H9 (cell line): Measurements from ENCODE around the gene FLVCR2. TPM values are rescaled to one million over a fixed set of nuclear protein-coding genes. Genes with fewer than 3 reads are reported as not detected.

ENCODE experiments used
- DNase-seq: peaks from one replicate; pipeline ENCODE4 v3.0.0-alpha.2; 2017
- H2AFZ ChIP-seq: one replicate; pipeline ENCODE4 v1.6.1; 2013; ENCODE audit warnings: mild to moderate bottlenecking, low read length, control low read depth, moderate library complexity
- H2AK5ac ChIP-seq: 2 replicates; pipeline ENCODE4 v1.6.1; 2013; ENCODE audit warnings: low read length, control low read depth, mixed read lengths; ENCODE audit not compliant: insufficient read length
- H2BK120ac ChIP-seq: one replicate; pipeline ENCODE4 v1.6.1; 2013; ENCODE audit warnings: low read depth, mild to moderate bottlenecking, low read length, control low read depth, inconsistent platforms; ENCODE audit not compliant: poor library complexity, severe bottlenecking
- H2BK12ac ChIP-seq: 2 replicates; pipeline ENCODE4 v1.6.1; 2013; ENCODE audit warnings: low read length, control low read depth, mixed read lengths, low read depth; ENCODE audit not compliant: insufficient read length
- H2BK15ac ChIP-seq: 2 replicates; pipeline ENCODE4 v1.6.1; 2013; ENCODE audit warnings: low read depth, low read length, control low read depth
- H2BK20ac ChIP-seq: one replicate; pipeline ENCODE4 v1.6.1; 2013; ENCODE audit warnings: low read depth, mild to moderate bottlenecking, low read length, control low read depth, inconsistent platforms; ENCODE audit not compliant: poor library complexity, severe bottlenecking
- H2BK5ac ChIP-seq: 2 replicates; pipeline ENCODE4 v1.6.1; 2013; ENCODE audit warnings: low read length, control low read depth, mixed read lengths; ENCODE audit not compliant: insufficient read length
- H3K14ac ChIP-seq: 2 replicates; pipeline ENCODE4 v1.6.1; 2013; ENCODE audit warnings: low read length, control low read depth; ENCODE audit not compliant: insufficient read depth
- H3K18ac ChIP-seq: 2 replicates; pipeline ENCODE4 v1.6.1; 2013; ENCODE audit warnings: low read depth, mild to moderate bottlenecking, mixed read lengths, low read length, control low read depth; ENCODE audit not compliant: insufficient read length
- H3K23ac ChIP-seq: 2 replicates; pipeline ENCODE4 v1.6.1; 2013; ENCODE audit warnings: low read length, control low read depth, mixed read lengths, low read depth; ENCODE audit not compliant: insufficient read length
- H3K23me2 ChIP-seq: 2 replicates; pipeline ENCODE4 v1.6.1; 2013; ENCODE audit warnings: low read depth, mild to moderate bottlenecking, mixed read lengths, low read length, control low read depth; ENCODE audit not compliant: insufficient read length, poor library complexity, severe bottlenecking
- H3K27ac ChIP-seq: 2 replicates; pipeline ENCODE4 v1.5.1; 2013; ENCODE audit warnings: low read length, control low read depth, mixed read lengths, low read depth; ENCODE audit not compliant: insufficient read length
- H3K27me3 ChIP-seq: 2 replicates; pipeline ENCODE4 v1.6.1; 2013; ENCODE audit warnings: low read length, control low read depth, inconsistent platforms; ENCODE audit not compliant: insufficient read depth
- H3K4ac ChIP-seq: 2 replicates; pipeline ENCODE4 v1.6.1; 2013; ENCODE audit warnings: low read depth, mild to moderate bottlenecking, control low read depth, inconsistent platforms, low read length, moderate library complexity
- H3K4me1 ChIP-seq: 2 replicates; pipeline ENCODE4 v1.6.1; 2013; ENCODE audit warnings: low read length, control low read depth, inconsistent platforms; ENCODE audit not compliant: insufficient read depth
- H3K4me2 ChIP-seq: 2 replicates; pipeline ENCODE4 v1.6.1; 2013; ENCODE audit warnings: low read length, control low read depth, mixed read lengths; ENCODE audit not compliant: insufficient read length, insufficient read depth
- H3K56ac ChIP-seq: 2 replicates; pipeline ENCODE4 v1.6.1; 2013; ENCODE audit warnings: low read depth, mild to moderate bottlenecking, mixed read lengths, low read length, control low read depth; ENCODE audit not compliant: insufficient read length
- H3K79me1 ChIP-seq: 2 replicates; pipeline ENCODE4 v1.6.1; 2013; ENCODE audit warnings: low read depth, mild to moderate bottlenecking, moderate library complexity, low read length, control low read depth, inconsistent platforms; ENCODE audit not compliant: insufficient read depth, poor library complexity, severe bottlenecking
- H3K79me2 ChIP-seq: 2 replicates; pipeline ENCODE4 v1.6.1; 2013; ENCODE audit warnings: low read length, control low read depth, inconsistent platforms; ENCODE audit not compliant: insufficient read depth
- H3K9ac ChIP-seq: 2 replicates; pipeline ENCODE4 v1.6.1; 2013; ENCODE audit warnings: low read length, control low read depth, mixed read lengths; ENCODE audit not compliant: insufficient read length; ENCODE audit errors: extremely low read depth
- H3K9me3 ChIP-seq: one replicate; pipeline ENCODE4 v1.6.1; 2013; ENCODE audit warnings: low read depth, low read length, inconsistent platforms; ENCODE audit not compliant: control insufficient read depth
- H3T11ph ChIP-seq: one replicate; pipeline ENCODE4 v1.6.1; 2013; ENCODE audit warnings: mild to moderate bottlenecking, low read length, control low read depth, inconsistent platforms
- H4K20me1 ChIP-seq: one replicate; pipeline ENCODE4 v1.6.1; 2013; ENCODE audit not compliant: control insufficient read depth, insufficient read length, insufficient read depth
- H4K5ac ChIP-seq: 2 replicates; pipeline ENCODE4 v1.6.1; 2013; ENCODE audit warnings: low read depth, mild to moderate bottlenecking, mixed read lengths, low read length, control low read depth; ENCODE audit not compliant: insufficient read length
- H4K8ac ChIP-seq: replicated peaks from 2 replicates; pipeline ENCODE4 v1.6.1; 2013; ENCODE audit warnings: low read length, control low read depth, mixed read lengths, low read depth; ENCODE audit not compliant: insufficient read length
- H4K91ac ChIP-seq: 2 replicates; pipeline ENCODE4 v1.6.1; 2013; ENCODE audit warnings: low read depth, mild to moderate bottlenecking, moderate library complexity, mixed read lengths, low read length, control low read depth; ENCODE audit not compliant: insufficient read length
- H3K27ac Mint-ChIP-seq, 3 experiments: 2 replicates in 2 of 3; 3 replicates in 1 of 3; pipeline ENCODE4 v1.8.0; 2020 to 2021; ENCODE audit warnings: mixed read lengths in 3 of 3, mild to moderate bottlenecking in 1 of 3, moderate library complexity in 1 of 3
- H3K27me3 Mint-ChIP-seq: 2 replicates; pipeline ENCODE4 v1.8.0; 2021; ENCODE audit warnings: low read depth, mild to moderate bottlenecking, moderate library complexity, mixed read lengths
- H3K36me3 Mint-ChIP-seq, 3 experiments: 2 replicates in 2 of 3; 3 replicates in 1 of 3; pipeline ENCODE4 v1.8.0; 2020 to 2021; ENCODE audit warnings: low read depth in 3 of 3, mixed read lengths in 3 of 3; ENCODE audit not compliant: insufficient read depth in 1 of 3
- H3K4me1 Mint-ChIP-seq, 2 experiments: 2 replicates each; pipeline ENCODE4 v1.8.0; 2020; ENCODE audit warnings: mixed read lengths in 2 of 2
- H3K4me3 Mint-ChIP-seq, 2 experiments: 2 replicates in 1 of 2; 3 replicates in 1 of 2; pipeline ENCODE4 v1.8.0; 2020 to 2021; ENCODE audit warnings: mild to moderate bottlenecking in 2 of 2, mixed read lengths in 2 of 2, moderate library complexity in 1 of 2
- H3K9me3 Mint-ChIP-seq, 2 experiments: 2 replicates in 1 of 2; 3 replicates in 1 of 2; pipeline ENCODE4 v1.8.0; 2020; ENCODE audit warnings: mild to moderate bottlenecking in 2 of 2, mixed read lengths in 2 of 2, moderate library complexity in 1 of 2
- CTCF ChIP-seq: fragments of 200-600 bp; sonication (generic); conservative IDR thresholded peaks from 3 replicates; pipeline ENCODE4 v1.8.0; 2021; ENCODE audit warnings: antibody characterized with exemption, mild to moderate bottlenecking
- WGBS: extraction: QIAGEN DNeasy Blood & Tissue Kit; methylation state at CpG from one replicate; pipeline ENCODE4 v1.1.7; 2013; ENCODE audit warnings: missing lambda C conversion rate, low lambda C conversion rate, mixed read lengths; ENCODE audit not compliant: insufficient read length; ENCODE audit errors: extremely low coverage; 5-methylcytosine and 5-hydroxymethylcytosine counted together
- total RNA-seq: library from RNA; stranded (reverse); gene quantifications from 2 replicates; pipeline ENCODE4 v1.2.1, GENCODE V29; 2021

Gene FLVCR2
- total RNA-seq, 1 experiment from 2014 or later = 7.1 TPM

GRCh38 chr14:75689012-75689411, 110.6 kb downstream of the FLVCR2 start:
- Histone ChIP-seq H2AFZ (no peak overlapping the region), H3K79me2 (no peaks in the 10 kb centered on the region), H2AK5ac (no peak overlapping the region), H3K4me1 (no peaks in the 10 kb centered on the region), H3K23ac (no peak overlapping the region), H2BK20ac (no peak overlapping the region), H3K56ac (no peak overlapping the region), H4K8ac (no peak overlapping the region), H3K14ac (no peak overlapping the region), H2BK5ac (no peak overlapping the region), H2BK120ac (no peak overlapping the region), H3K4me2 (no peak overlapping the region), H3K27ac (no peak overlapping the region), H4K91ac (no peak overlapping the region), H4K5ac (no peak overlapping the region), H3T11ph (no peak overlapping the region), H3K9me3 (no peaks in the 10 kb centered on the region), H3K9ac (no peak overlapping the region), H4K20me1 (no peaks in the 10 kb centered on the region), H3K23me2 (no peaks in the 10 kb centered on the region), H3K27me3 (no peaks in the 10 kb centered on the region), H2BK12ac (no peak overlapping the region), H3K18ac (no peak overlapping the region), H3K79me1 (no peaks in the 10 kb centered on the region), H2BK15ac (no peak overlapping the region), H3K4ac (no peak overlapping the region)
- Mint-ChIP-seq H3K27ac (no peak overlapping the region), H3K4me3 (no peak overlapping the region), H3K27me3 (no peaks in the 10 kb centered on the region), H3K9me3 (peaks cover 2 to 3% of the 10 kb centered on the region in 2 experiments; a peak in 4 of 5 replicates), H3K4me1 (0 out of 4 replicates have a peak, but pooled peaks cover 0 to 6% of the 10 kb centered on the region in 2 experiments), H3K36me3 (peaks cover 33 to 45% (median 45%) of the 10 kb centered on the region in 3 experiments)
- no peak for TF ChIP-seq CTCF
- no CpG with 5 or more reads among the region's 2 CpGs for WGBS
- no peak for DNase-seq
